B cell (primary cell): ENCODE results near the gene NIN.

ENCODE experiments used
- CTCF ChIP-seq: fragments of 200-600 bp; IDR thresholded peaks from one replicate; pipeline ENCODE4 v1.8.0; 2022; ENCODE audit warnings: antibody characterized with exemption, mild to moderate bottlenecking
- EZH2 ChIP-seq: IDR thresholded peaks from 2 replicates; pipeline ENCODE4 v1.6.1; 2012; ENCODE audit warnings: borderline replicate concordance, low read depth, mild to moderate bottlenecking, moderate library complexity, low read length; ENCODE audit not compliant: insufficient read depth, poor library complexity, severe bottlenecking

DNA sequence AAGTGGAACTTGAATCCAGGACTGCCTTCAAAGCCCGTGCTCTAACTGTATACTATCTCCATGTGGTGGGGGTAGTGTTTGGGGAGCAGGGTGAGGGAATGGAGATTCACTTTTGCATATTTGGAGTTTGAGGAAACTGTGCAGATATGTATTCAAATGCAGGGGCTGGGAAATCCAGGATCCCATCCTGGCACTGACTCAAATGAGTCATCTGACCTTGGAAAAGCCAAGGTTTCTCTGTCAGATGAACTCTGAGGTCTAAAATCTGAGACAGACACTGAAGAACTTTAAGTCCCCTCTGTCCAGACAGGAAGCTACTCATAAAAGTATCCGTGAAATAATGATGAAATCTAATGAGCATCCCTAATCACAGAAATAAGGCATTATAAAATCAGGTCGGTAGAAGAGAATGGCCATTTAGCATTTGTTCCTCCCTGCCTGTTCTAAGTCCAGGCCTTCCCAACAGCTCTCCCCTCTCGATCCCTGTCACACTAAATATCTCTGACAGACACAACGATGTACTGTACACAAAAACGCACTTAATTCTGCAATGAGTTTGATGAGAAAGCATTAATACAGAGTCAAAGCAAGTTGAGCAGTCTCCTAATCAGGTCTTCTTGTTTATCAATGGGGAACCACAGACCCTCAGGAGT lies 14.4 kb downstream of the NIN start:
- no peak for TF ChIP-seq CTCF
- no peak for TF ChIP-seq EZH2
